ENCODE measurements around the gene SQSTM1. TPM values are rescaled to one million over a fixed set of nuclear protein-coding genes. Genes with fewer than 3 reads are reported as not detected.

SQSTM1 gene
- total and polyA plus RNA-seq, 2 donors (not counting 1 experiment from before 2014, with no cell fraction given), result 72.2 to 400 TPM

DNA sequence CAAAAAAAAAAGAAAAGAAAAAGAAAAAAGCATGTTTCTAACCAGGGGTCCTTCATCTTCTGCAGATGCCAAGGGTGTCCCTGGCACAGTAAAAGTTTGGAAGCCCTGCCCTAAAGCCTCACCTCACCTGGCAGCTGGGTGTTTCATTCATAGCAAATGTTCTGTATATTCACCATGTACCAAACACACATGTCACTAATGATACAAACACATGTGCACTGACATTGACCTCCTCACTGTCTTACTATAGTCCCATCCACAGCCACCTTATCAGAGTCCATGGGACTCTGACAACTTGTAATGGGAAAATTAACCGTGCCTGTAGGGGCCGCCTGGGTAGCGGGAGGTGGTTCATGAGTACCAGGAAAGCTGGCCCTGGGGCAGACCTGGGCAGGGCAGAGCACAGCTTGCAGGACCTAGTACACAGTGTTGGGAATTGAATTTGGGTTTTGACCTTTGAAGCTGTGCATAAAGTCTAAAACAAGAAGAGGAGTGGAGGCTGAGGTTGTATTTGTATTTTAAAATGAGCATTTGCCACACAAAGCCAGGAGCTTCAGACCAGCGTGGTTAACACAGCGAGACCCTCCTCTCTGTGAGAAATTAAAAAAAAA is 7.6 kb upstream of the SQSTM1 start:
- H3K79me2 ChIP-seq (ENCODE audit: control insufficient read depth, insufficient read depth, low read length), result peaks cover 6% of the 10 kb centered on the region
- no peak overlapping the region for H3K4me3 Mint-ChIP-seq
- no peak overlapping the region for H3K27ac ChIP-seq (ENCODE audit: low read length in 2 of 2)
- CTCF ChIA-PET, result interaction anchor here (0.6 to 3.4 kb wide), 6 partner anchors 11 to 158 kb away, joined by 3 to 17 read pairs (median 3); no protein-coding TSS in a partner anchor
- H3K4me1 ChIP-seq (ENCODE audit: control insufficient read depth in 2 of 2, insufficient read depth in 2 of 2, low read length in 2 of 2), result peaks cover 13 to 15% of the 10 kb centered on the region in 2 donors
- H3K9ac ChIP-seq (ENCODE audit: low read length), result no peak overlapping the region
- no peak overlapping the region for H3K27ac Mint-ChIP-seq
- H3K9me3 ChIP-seq (ENCODE audit: control extremely low read depth in 1 of 3, control insufficient read depth in 2 of 3, insufficient read depth in 1 of 3, low read length in 2 of 3), result peaks cover 0 to 10% (median 0%) of the 10 kb centered on the region in 3 donors
- POLR2A ChIA-PET, result no interaction called here
- intact Hi-C loops (cut with micrococcal nuclease), result no loop called here
- ATAC-seq (ENCODE audit: low read depth) (no peak), DNase-seq (no peak)
- H2AFZ ChIP-seq (ENCODE audit: insufficient read depth, low read depth, low read length, poor library complexity, severe bottlenecking), result no peak overlapping the region
- H3K27me3 Mint-ChIP-seq, result no peaks in the 10 kb centered on the region
- H3K27me3 ChIP-seq (replicated peaks in 1 of 4; ENCODE audit: control extremely low read depth in 1 of 4, control insufficient read depth in 3 of 4, insufficient read depth in 4 of 4, low read length in 3 of 4), result peaks cover 0 to 6% (median 0%) of the 10 kb centered on the region in 4 experiments
- no peak overlapping the region for H3K4me3 ChIP-seq (ENCODE audit: control extremely low read depth in 1 of 5, extremely low read depth in 1 of 5, insufficient read depth in 1 of 5, low read depth in 2 of 5, low read length in 4 of 5)
- 97% methylated on average over 3 of the region's 5 CpGs for WGBS (ENCODE audit: insufficient coverage)
- peaks cover 0 to 11% of the 10 kb centered on the region in 2 experiments for H3K36me3 ChIP-seq (replicated peaks in 1 of 2; ENCODE audit: control extremely low read depth in 1 of 2, control insufficient read depth in 1 of 2, extremely low read depth in 1 of 2, insufficient read depth in 2 of 2, low read length in 1 of 2)
- H3K4me1 Mint-ChIP-seq, result peaks cover 17% of the 10 kb centered on the region
- no peaks in the 10 kb centered on the region for H4K20me1 ChIP-seq (ENCODE audit: control insufficient read depth, insufficient read depth, low read length, poor library complexity, severe bottlenecking)
- TF ChIP-seq CTCF (IDR thresholded peaks at IDR 0.05), result no peak
- TF ChIP-seq EZH2 (IDR thresholded peaks at IDR 0.05; ENCODE audit: borderline replicate concordance, insufficient read depth, low read depth, low read length, poor library complexity, severe bottlenecking), result no peak
- H3K9me3 Mint-ChIP-seq (ENCODE audit: insufficient read depth), result no peaks in the 10 kb centered on the region
- no peak overlapping the region for H3K4me2 ChIP-seq (replicated peaks; ENCODE audit: low read depth, low read length, poor library complexity, severe bottlenecking)

GRCh38 chr5:179814090-179814489 is 6.6 kb upstream of the SQSTM1 start:
- intact Hi-C loops (cut with micrococcal nuclease), result no loop called here
- no peak overlapping the region for H3K4me3 Mint-ChIP-seq

More at GRCh38 chr5:179814090-179814489, 6.6 kb upstream of the SQSTM1 start:
- H3K4me2 ChIP-seq (replicated peaks; ENCODE audit: low read depth, low read length, poor library complexity, severe bottlenecking), result no peak overlapping the region
- TF ChIP-seq EZH2 (IDR thresholded peaks at IDR 0.05; ENCODE audit: borderline replicate concordance, insufficient read depth, low read depth, low read length, poor library complexity, severe bottlenecking), result no peak
- TF ChIP-seq CTCF (IDR thresholded peaks at IDR 0.05), result no peak
- H3K27ac Mint-ChIP-seq, result no peak overlapping the region
- POLR2A ChIA-PET, result no interaction called here
- peaks cover 0 to 11% of the 10 kb centered on the region in 2 experiments for H3K36me3 ChIP-seq (replicated peaks in 1 of 2; ENCODE audit: control extremely low read depth in 1 of 2, control insufficient read depth in 1 of 2, extremely low read depth in 1 of 2, insufficient read depth in 2 of 2, low read length in 1 of 2)
- peaks cover 23% of the 10 kb centered on the region for H3K4me1 Mint-ChIP-seq
- H2AFZ ChIP-seq (ENCODE audit: insufficient read depth, low read depth, low read length, poor library complexity, severe bottlenecking), result no peak overlapping the region
- H3K4me1 ChIP-seq (ENCODE audit: control insufficient read depth in 2 of 2, insufficient read depth in 2 of 2, low read length in 2 of 2), result peaks cover 18 to 23% of the 10 kb centered on the region in 2 donors
- no peak overlapping the region for H3K27ac ChIP-seq (ENCODE audit: low read length in 2 of 2)
- H3K9ac ChIP-seq (ENCODE audit: low read length), result no peak overlapping the region
- CTCF ChIA-PET, result interaction anchor here (0.6 to 3.4 kb wide), 4 partner anchors 12 to 111 kb away, joined by 3 to 17 read pairs (median 4); no protein-coding TSS in a partner anchor
- H3K9me3 ChIP-seq (ENCODE audit: control extremely low read depth in 1 of 3, control insufficient read depth in 2 of 3, insufficient read depth in 1 of 3, low read length in 2 of 3), result peaks cover 0 to 10% (median 0%) of the 10 kb centered on the region in 3 donors
- H3K79me2 ChIP-seq (ENCODE audit: control insufficient read depth, insufficient read depth, low read length), result peaks cover 6% of the 10 kb centered on the region
- no peaks in the 10 kb centered on the region for H4K20me1 ChIP-seq (ENCODE audit: control insufficient read depth, insufficient read depth, low read length, poor library complexity, severe bottlenecking)
- H3K27me3 Mint-ChIP-seq, result no peaks in the 10 kb centered on the region
- ATAC-seq (ENCODE audit: low read depth) (no peak), DNase-seq (no peak)
- no peaks in the 10 kb centered on the region for H3K9me3 Mint-ChIP-seq (ENCODE audit: insufficient read depth)
- no CpG with 5 or more reads among the region's 3 CpGs for WGBS (ENCODE audit: insufficient coverage)
- H3K27me3 ChIP-seq (replicated peaks in 1 of 4; ENCODE audit: control extremely low read depth in 1 of 4, control insufficient read depth in 3 of 4, insufficient read depth in 4 of 4, low read length in 3 of 4), result peaks cover 0 to 6% (median 0%) of the 10 kb centered on the region in 4 experiments
- H3K4me3 ChIP-seq (ENCODE audit: control extremely low read depth in 1 of 5, extremely low read depth in 1 of 5, insufficient read depth in 1 of 5, low read depth in 2 of 5, low read length in 4 of 5), result no peak overlapping the region

All from B cell (primary cell).